Loucy (cell line): ENCODE results near the gene LEKR1.

ENCODE experiments used
- CTCF ChIP-seq: fragments of 200-600 bp; sonication (generic); conservative IDR thresholded peaks from 2 replicates; pipeline ENCODE4 v1.5.1; 2014; ENCODE audit warnings: mild to moderate bottlenecking, antibody characterized with exemption, low read length
- EZH2phosphoT487 ChIP-seq: fragments of 200-600 bp; IDR thresholded peaks from 2 replicates; pipeline ENCODE4 v1.6.1; 2018; ENCODE audit warnings: antibody characterized with exemption, mild to moderate bottlenecking, moderate library complexity, borderline replicate concordance

GRCh38 chr3:156938724-156939123, 112.6 kb downstream of the LEKR1 start:
- TF ChIP-seq CTCF, result no peak
- no peak for TF ChIP-seq EZH2phosphoT487
